22Rv1 (cell line): ENCODE data around the gene TAF1A.

ENCODE experiments used
- ZFX ChIP-seq: fragments of 450-650 bp; IDR thresholded peaks from 2 replicates; pipeline ENCODE4 v1.6.1; 2017; ENCODE audit warnings: antibody characterized with exemption, borderline replicate concordance
- TF ChIP-seq, protein P1 (sequence below): fragments of 450-650 bp; IDR thresholded peaks from 2 replicates; pipeline ENCODE4 v1.5.1; 2017; ENCODE audit warnings: mild to moderate bottlenecking

DNA sequence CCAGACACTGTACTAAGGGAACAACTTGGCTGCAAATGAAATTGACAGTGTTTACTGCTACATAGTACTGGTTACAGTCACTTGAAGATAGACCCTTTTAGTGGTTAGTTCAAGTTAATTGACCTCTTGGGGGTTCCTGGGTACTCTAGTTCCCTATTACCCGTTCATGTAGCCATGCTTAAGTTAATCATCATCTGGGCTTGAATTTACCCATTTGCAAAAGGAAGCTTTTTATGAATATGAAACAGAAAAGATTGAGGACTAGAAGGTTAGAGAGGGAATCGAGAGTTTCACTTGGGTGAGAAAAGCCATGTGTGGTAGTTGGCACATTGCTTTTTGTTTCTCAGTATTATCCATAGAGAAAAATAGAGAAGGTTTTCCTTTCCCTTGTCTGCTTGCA is 30.8 kb upstream of the TAF1A start:
- TF ChIP-seq, protein P1, sequence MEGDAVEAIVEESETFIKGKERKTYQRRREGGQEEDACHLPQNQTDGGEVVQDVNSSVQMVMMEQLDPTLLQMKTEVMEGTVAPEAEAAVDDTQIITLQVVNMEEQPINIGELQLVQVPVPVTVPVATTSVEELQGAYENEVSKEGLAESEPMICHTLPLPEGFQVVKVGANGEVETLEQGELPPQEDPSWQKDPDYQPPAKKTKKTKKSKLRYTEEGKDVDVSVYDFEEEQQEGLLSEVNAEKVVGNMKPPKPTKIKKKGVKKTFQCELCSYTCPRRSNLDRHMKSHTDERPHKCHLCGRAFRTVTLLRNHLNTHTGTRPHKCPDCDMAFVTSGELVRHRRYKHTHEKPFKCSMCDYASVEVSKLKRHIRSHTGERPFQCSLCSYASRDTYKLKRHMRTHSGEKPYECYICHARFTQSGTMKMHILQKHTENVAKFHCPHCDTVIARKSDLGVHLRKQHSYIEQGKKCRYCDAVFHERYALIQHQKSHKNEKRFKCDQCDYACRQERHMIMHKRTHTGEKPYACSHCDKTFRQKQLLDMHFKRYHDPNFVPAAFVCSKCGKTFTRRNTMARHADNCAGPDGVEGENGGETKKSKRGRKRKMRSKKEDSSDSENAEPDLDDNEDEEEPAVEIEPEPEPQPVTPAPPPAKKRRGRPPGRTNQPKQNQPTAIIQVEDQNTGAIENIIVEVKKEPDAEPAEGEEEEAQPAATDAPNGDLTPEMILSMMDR, result no peak
- no peak for TF ChIP-seq ZFX
